ENCODE data around the gene MTLN.

DNA sequence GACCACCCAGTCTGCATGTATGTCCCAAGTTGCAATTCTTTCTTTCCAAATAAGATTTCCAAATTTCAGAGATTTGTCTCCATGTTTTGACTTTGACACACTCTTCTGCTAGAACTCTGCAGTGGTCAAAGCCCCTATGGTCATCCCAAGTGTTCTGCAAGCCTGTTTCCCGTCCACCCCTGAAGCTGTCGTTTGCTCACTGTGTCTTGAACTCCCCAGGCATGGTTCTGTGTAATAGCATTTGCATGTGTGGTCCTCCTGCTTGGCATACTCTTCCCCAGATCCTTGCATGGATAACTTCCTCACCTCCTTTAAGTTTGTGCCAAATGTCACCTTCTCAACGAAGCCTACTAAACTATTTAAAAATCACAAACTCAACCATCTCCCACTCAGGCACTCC is 3.9 kb upstream of the MTLN start:
- TF ChIP-seq FOXP2 (optimal IDR thresholded peaks at IDR 0.05; ENCODE audit: control extremely low read depth, extremely low read length, insufficient read depth) (no peak), EZH2 (IDR thresholded peaks at IDR 0.05) (no peak)
